Lower leg skin (tissue), 4 donors: ENCODE data around the gene EVPL. TPM values are rescaled to one million over a fixed set of nuclear protein-coding genes. Genes with fewer than 3 reads are reported as not detected.
A peak's percentile ranks its signal among the peaks of the same experiment; 100 is the strongest.
"Not testable (repeated sequence)": the region's sequence is repeated elsewhere in the genome, so short reads cannot be mapped to it uniquely, and the experiment has no call there.

Experiments
- DNase-seq, 2 donors: peaks; one replicate each; pipeline ENCODE4 v3.0.0-alpha.2; 2019; ENCODE audit warnings: low spot score in 2 of 2
- H3K4me3 ChIP-seq: fragments of 200-600 bp; sonication (generic); 2 replicates; pipeline ENCODE4 v1.5.1; 2017; ENCODE audit warnings: mild to moderate bottlenecking, low read depth; ENCODE audit not compliant: poor library complexity, severe bottlenecking
- CTCF ChIP-seq, 3 donors: fragments of 450-650 bp; IDR thresholded peaks; one replicate each; pipeline ENCODE4 v1.5.1; 2016; ENCODE audit warnings: antibody characterized with exemption in 3 of 3, mild to moderate bottlenecking in 3 of 3, moderate library complexity in 2 of 3
- POLR2A ChIP-seq, 2 donors: fragments of 450-650 bp; IDR thresholded peaks; one replicate each; pipeline ENCODE4 v1.6.1; 2016 to 2017; ENCODE audit warnings: antibody characterized with exemption in 2 of 2, mild to moderate bottlenecking in 1 of 2, moderate library complexity in 1 of 2
- WGBS, 2 donors: methylation state at CpG; one replicate each; pipeline ENCODE4 v1.1.5; 2018; 5-methylcytosine and 5-hydroxymethylcytosine counted together
- intact Hi-C: fragments of 100-400 bp; cut with DNase I; formaldehyde crosslinking; loops from one replicate; pipeline ENCODE4 v1.15.0; 2023; ENCODE audit warnings: low total_unique reads
- total RNA-seq, 4 donors: library from RNA; depleted of rRNA; stranded (reverse); fragments of >200 nt; gene quantifications; one replicate each; pipeline ENCODE4 v1.1.0, GENCODE V29; 2016

The EVPL gene
- total RNA-seq, 4 donors from 2014 or later = 285 to 514 (median 315) TPM

- no peak for DNase-seq
- intact Hi-C loops = no loop called here
- WGBS, 2 donors = 88 to 91% methylated on average over 7 of the region's 7 CpGs
- H3K4me3 ChIP-seq = no peak overlapping the region
- TF ChIP-seq CTCF (IDR thresholded peaks at IDR 0.05) (no peak), POLR2A (IDR thresholded peaks at IDR 0.05) (no peak)
These were observed 56.5 kb downstream of the EVPL start for GRCh38 chr17:75970626-75971025.

GRCh38 chr17:75970011-75970523, 57.0 kb downstream of the EVPL start:
- TF ChIP-seq CTCF (IDR thresholded peaks at IDR 0.05) (no peak), POLR2A (IDR thresholded peaks at IDR 0.05) (no peak)
- intact Hi-C loops = no loop called here
- WGBS, 2 donors = 54 to 63% methylated on average over 4 of the region's 4 CpGs
- DNase-seq = peak in 1 of 2 donors; percentile 58
- no peak overlapping the region for H3K4me3 ChIP-seq

- 92 to 98% methylated on average over 10 of the region's 10 CpGs for WGBS, 2 donors
- H3K4me3 ChIP-seq, intact Hi-C loops: not testable (repeated sequence)
- DNase-seq = peak in 1 of 2 donors; percentile 48
These were observed 58.1 kb downstream of the EVPL start for GRCh38 chr17:75969044-75969443.

- 69% methylated on average over 6 of the region's 6 CpGs for WGBS, 2 donors
- no peak overlapping the region for H3K4me3 ChIP-seq
- TF ChIP-seq POLR2A (IDR thresholded peaks at IDR 0.05) (no peak), CTCF (IDR thresholded peaks at IDR 0.05) (no peak)
- intact Hi-C loops = no loop called here
- DNase-seq = no peak
These were observed 61.6 kb downstream of the EVPL start for GRCh38 chr17:75965468-75965867.

- intact Hi-C loops = no loop called here
- WGBS, 2 donors = 95 to 98% methylated on average over 11 of the region's 11 CpGs
- peak in 1 of 2 donors; percentile 32 for DNase-seq
- TF ChIP-seq CTCF (IDR thresholded peaks at IDR 0.05) = no peak
- TF ChIP-seq POLR2A (IDR thresholded peaks at IDR 0.05) = no peak
- H3K4me3 ChIP-seq = no peak overlapping the region
These were observed 67.1 kb downstream of the EVPL start for GRCh38 chr17:75959839-75960511.

GRCh38 chr17:75959051-75959838, 67.9 kb downstream of the EVPL start:
- intact Hi-C loops = no loop called here
- TF ChIP-seq POLR2A (IDR thresholded peaks at IDR 0.05) (no peak), CTCF (IDR thresholded peaks at IDR 0.05) (no peak)
- WGBS, 2 donors = 68 to 72% methylated on average over 8 of the region's 8 CpGs
- DNase-seq = peak in 1 of 2 donors; percentile 20
- H3K4me3 ChIP-seq = no peak overlapping the region
